Suppressor macrophage treated with lipopolysaccharide for 4 hours (primary cell): ENCODE data around the gene SDR39U1.

Experiments used
- DNase-seq: peaks from one replicate; pipeline ENCODE4 v3.0.0-alpha.2; 2020

The SDR39U1 gene

GRCh38 chr14:24441904-24442239 lies 704 bp downstream of the SDR39U1 start:
- no peak for DNase-seq

GRCh38 chr14:24441485-24441884 lies 1.1 kb downstream of the SDR39U1 start:
- DNase-seq: no peak

- no peak for DNase-seq
Observed at GRCh38 chr14:24440606-24441399, 1.8 kb downstream of the SDR39U1 start.

- DNase-seq: no peak
Observed at GRCh38 chr14:24439830-24440605, 2.6 kb downstream of the SDR39U1 start.

GRCh38 chr14:24439257-24439656 lies 3.3 kb downstream of the SDR39U1 start:
- DNase-seq: no peak

GRCh38 chr14:24438223-24439097 lies 4.1 kb downstream of the SDR39U1 start:
- DNase-seq: peak; percentile 77

GRCh38 chr14:24437736-24438067 lies 4.9 kb downstream of the SDR39U1 start:
- DNase-seq: no peak

GRCh38 chr14:24437020-24437735 lies 5.4 kb downstream of the SDR39U1 start:
- no peak for DNase-seq

GRCh38 chr14:24436355-24437019 lies 6.1 kb downstream of the SDR39U1 start:
- DNase-seq: peak; percentile 75

- no peak for DNase-seq
Observed at GRCh38 chr14:24435998-24436354, 6.6 kb downstream of the SDR39U1 start.

GRCh38 chr14:24435192-24435810 lies 7.3 kb downstream of the SDR39U1 start:
- no peak for DNase-seq

GRCh38 chr14:24434676-24435075 lies 7.9 kb downstream of the SDR39U1 start:
- no peak for DNase-seq

- no peak for DNase-seq
Observed at GRCh38 chr14:24434036-24434435, 8.5 kb downstream of the SDR39U1 start.

GRCh38 chr14:24432259-24433131 lies 10.1 kb downstream of the SDR39U1 start:
- DNase-seq: no peak

GRCh38 chr14:24431569-24432258 lies 10.9 kb downstream of the SDR39U1 start:
- peak; percentile 96 for DNase-seq

GRCh38 chr14:24430682-24431568 lies 11.7 kb downstream of the SDR39U1 start:
- DNase-seq: peak; percentile 88

- DNase-seq: peak; percentile 86
Observed at GRCh38 chr14:24430143-24430681, 12.4 kb downstream of the SDR39U1 start.

GRCh38 chr14:24429395-24430142 lies 13.0 kb downstream of the SDR39U1 start, which contains the start of the genes CBLN3 and KHNYN:
Gene CBLN3 (minus strand): TSS chr14:24429668. CDS start chr14:24429054, 614 bp downstream.
Gene KHNYN (plus strand): TSS chr14:24429954. CDS start chr14:24430731, 777 bp downstream.
- DNase-seq: peak; percentile 94
